ENCODE data around the gene NOD2. TPM values are rescaled to one million over a fixed set of nuclear protein-coding genes. Genes with fewer than 3 reads are reported as not detected.

Gene NOD2
- total RNA-seq, 1 donor from 2014 or later = not detected

- TF ChIP-seq CTCF (IDR thresholded peaks at IDR 0.05; ENCODE audit: insufficient read depth, low read depth, low read length) (no peak), EZH2 (IDR thresholded peaks at IDR 0.05; ENCODE audit: insufficient read depth, low read length) (no peak)
- Histone ChIP-seq H2AFZ (ENCODE audit: low read depth, low read length) (no peak overlapping the region), H3K4me2 (ENCODE audit: low read length) (no peak overlapping the region), H3K4me1 (ENCODE audit: insufficient read depth, low read length) (no peaks in the 10 kb centered on the region), H3K79me2 (ENCODE audit: insufficient read depth, low read length) (no peaks in the 10 kb centered on the region), H3K27me3 (ENCODE audit: insufficient read depth, low read length) (no peaks in the 10 kb centered on the region), H3K27ac (ENCODE audit: low read depth, low read length) (no peak overlapping the region), H3K9ac (ENCODE audit: low read length) (no peak overlapping the region), H4K20me1 (ENCODE audit: insufficient read depth, low read length) (no peaks in the 10 kb centered on the region), H3K9me3 (ENCODE audit: insufficient read depth, low read depth, low read length) (peaks cover 4% of the 10 kb centered on the region), H3K36me3 (ENCODE audit: insufficient read depth, low read length) (no peaks in the 10 kb centered on the region), H3K4me3 (ENCODE audit: insufficient read depth, low read depth, low read length) (no peak overlapping the region)
- peaks cover 5% of the 10 kb centered on the region for H3K4me1 Mint-ChIP-seq (ENCODE audit: low read depth, unreplicated experiment)
- H3K27me3 Mint-ChIP-seq (ENCODE audit: low read depth, unreplicated experiment) = peaks cover 7% of the 10 kb centered on the region
- no peak overlapping the region for H3K4me3 Mint-ChIP-seq (ENCODE audit: unreplicated experiment)
- no peak overlapping the region for H3K27ac Mint-ChIP-seq (ENCODE audit: unreplicated experiment)
- FAIRE-seq (no peak), DNase-seq (ENCODE audit: low read depth) (no peak)
- peaks cover 6% of the 10 kb centered on the region for H3K36me3 Mint-ChIP-seq (ENCODE audit: low read depth, unreplicated experiment)
- peaks cover 10% of the 10 kb centered on the region for H3K9me3 Mint-ChIP-seq (ENCODE audit: unreplicated experiment)
These were observed 26.5 kb upstream of the NOD2 start for GRCh38 chr16:50666658-50667496.

GRCh38 chr16:50667497-50668367 is 25.7 kb upstream of the NOD2 start:
- Histone ChIP-seq H3K27ac (ENCODE audit: low read depth, low read length) (no peak overlapping the region), H3K4me3 (ENCODE audit: insufficient read depth, low read depth, low read length) (no peak overlapping the region), H3K27me3 (ENCODE audit: insufficient read depth, low read length) (no peaks in the 10 kb centered on the region), H3K4me2 (ENCODE audit: low read length) (no peak overlapping the region), H3K36me3 (ENCODE audit: insufficient read depth, low read length) (no peaks in the 10 kb centered on the region), H3K79me2 (ENCODE audit: insufficient read depth, low read length) (no peaks in the 10 kb centered on the region), H3K9me3 (ENCODE audit: insufficient read depth, low read depth, low read length) (peaks cover 11% of the 10 kb centered on the region), H2AFZ (ENCODE audit: low read depth, low read length) (no peak overlapping the region), H4K20me1 (ENCODE audit: insufficient read depth, low read length) (no peaks in the 10 kb centered on the region), H3K4me1 (ENCODE audit: insufficient read depth, low read length) (no peaks in the 10 kb centered on the region), H3K9ac (ENCODE audit: low read length) (no peak overlapping the region)
- H3K27me3 Mint-ChIP-seq (ENCODE audit: low read depth, unreplicated experiment) = peaks cover 3% of the 10 kb centered on the region
- no peak overlapping the region for H3K4me3 Mint-ChIP-seq (ENCODE audit: unreplicated experiment)
- H3K9me3 Mint-ChIP-seq (ENCODE audit: unreplicated experiment) = peaks cover 18% of the 10 kb centered on the region
- H3K4me1 Mint-ChIP-seq (ENCODE audit: low read depth, unreplicated experiment) = peaks cover 5% of the 10 kb centered on the region
- TF ChIP-seq CTCF (IDR thresholded peaks at IDR 0.05; ENCODE audit: insufficient read depth, low read depth, low read length) (no peak), EZH2 (IDR thresholded peaks at IDR 0.05; ENCODE audit: insufficient read depth, low read length) (no peak)
- H3K27ac Mint-ChIP-seq (ENCODE audit: unreplicated experiment) = no peak overlapping the region
- peaks cover 6% of the 10 kb centered on the region for H3K36me3 Mint-ChIP-seq (ENCODE audit: low read depth, unreplicated experiment)
- DNase-seq (ENCODE audit: low read depth) = no peak
- FAIRE-seq = no peak

All from astrocyte (in vitro differentiated cells and primary cell).